Naive thymus-derived CD4-positive, alpha-beta T cell (primary cell): ENCODE measurements around the gene HSD11B2. TPM values are rescaled to one million over a fixed set of nuclear protein-coding genes. Genes with fewer than 3 reads are reported as not detected.

Source experiments
- ATAC-seq: fragments of 150-1000 bp; cut with Tn5 transposase; 2 replicates; pipeline ENCODE4 v1.10.0; 2021; ENCODE audit warnings: mild to moderate bottlenecking, moderate library complexity
- CTCF ChIA-PET: fragments of 350-600 bp; sonication (Branson Sonifier 250); formaldehyde crosslinking; loops from one replicate; lab custom pipeline; 2021; ENCODE audit warnings: antibody characterized with exemption; lab: Charles Lee
- POLR2A ChIA-PET: fragments of 350-600 bp; sonication (Branson Sonifier 250); formaldehyde crosslinking; loops from one replicate; lab custom pipeline; 2021; ENCODE audit warnings: antibody characterized with exemption, inconsistent platforms; lab: Charles Lee
- DNase-seq, 9 donors: peaks; one replicate each; pipeline versions ENCODE4 v3.0.0 to v3.0.0-alpha.2; 2020 to 2022; ENCODE audit warnings: mixed read lengths in 1 of 9
- H3K27ac ChIP-seq: one replicate; pipeline ENCODE4 v1.7.0; 2013; ENCODE audit warnings: mild to moderate bottlenecking, low read depth, low read length, moderate library complexity
- H3K27me3 ChIP-seq, 2 donors: one replicate each; pipeline ENCODE4 v1.7.0; 2013; ENCODE audit warnings: low read length in 2 of 2, mild to moderate bottlenecking in 2 of 2, moderate library complexity in 2 of 2; ENCODE audit not compliant: control insufficient read depth in 2 of 2, insufficient read depth in 2 of 2
- H3K36me3 ChIP-seq, 3 experiments: 1 replicate in 2 of 3; 2 replicates in 1 of 3; pipeline ENCODE4 v1.7.0; 2013; ENCODE audit warnings: low read length in 3 of 3, mild to moderate bottlenecking in 3 of 3, moderate library complexity in 1 of 3; ENCODE audit not compliant: insufficient read depth in 3 of 3, control insufficient read depth in 2 of 3
- H3K4me1 ChIP-seq, 2 donors: one replicate each; pipeline ENCODE4 v1.7.0; 2013; ENCODE audit warnings: low read length in 2 of 2, mild to moderate bottlenecking in 2 of 2, moderate library complexity in 1 of 2; ENCODE audit not compliant: control insufficient read depth in 2 of 2, insufficient read depth in 2 of 2
- H3K4me3 ChIP-seq: 2 replicates; pipeline ENCODE4 v1.7.0; 2013; ENCODE audit warnings: mild to moderate bottlenecking, low read length
- H3K9me3 ChIP-seq, 3 experiments: 1 replicate in 2 of 3; 2 replicates in 1 of 3; pipeline ENCODE4 v1.7.0; 2013; ENCODE audit warnings: low read length in 3 of 3; ENCODE audit not compliant: control insufficient read depth in 2 of 3
- H3K27ac Mint-ChIP-seq, 9 donors: one replicate each; pipeline ENCODE4 v1.8.0; 2020 to 2022; ENCODE audit warnings: mixed read lengths in 9 of 9, mild to moderate bottlenecking in 8 of 9, moderate library complexity in 5 of 9, inconsistent platforms in 2 of 9
- H3K27me3 Mint-ChIP-seq, 5 donors: one replicate each; pipeline ENCODE4 v1.8.0; 2021 to 2022; ENCODE audit warnings: mixed read lengths in 5 of 5, mild to moderate bottlenecking in 1 of 5
- H3K36me3 Mint-ChIP-seq, 5 donors: one replicate each; pipeline ENCODE4 v1.8.0; 2020 to 2022; ENCODE audit warnings: mixed read lengths in 5 of 5, mild to moderate bottlenecking in 3 of 5, inconsistent platforms in 1 of 5
- H3K4me1 Mint-ChIP-seq, 7 donors: one replicate each; pipeline ENCODE4 v1.8.0; 2020 to 2022; ENCODE audit warnings: mixed read lengths in 7 of 7, mild to moderate bottlenecking in 3 of 7, inconsistent platforms in 1 of 7
- H3K4me3 Mint-ChIP-seq, 10 donors: one replicate each; pipeline ENCODE4 v1.8.0; 2020 to 2022; ENCODE audit warnings: mild to moderate bottlenecking in 10 of 10, mixed read lengths in 10 of 10, moderate library complexity in 6 of 10, inconsistent platforms in 2 of 10
- H3K9me3 Mint-ChIP-seq, 11 donors: one replicate each; pipeline ENCODE4 v1.8.0; 2020 to 2022; ENCODE audit warnings: mixed read lengths in 11 of 11, mild to moderate bottlenecking in 4 of 11, inconsistent platforms in 1 of 11, moderate library complexity in 1 of 11
- intact Hi-C, 2 donors: fragments of 100-400 bp; cut with micrococcal nuclease; formaldehyde crosslinking; loops; one replicate each; pipeline ENCODE4 v1.15.1; 2023
- polyA plus RNA-seq, 2 donors: library from polyadenylated mRNA; unstranded; fragments of 300-500 nt; fragmentation: Illumina TruSeq; gene quantifications; one replicate each; pipeline ENCODE4 v1.2.3, GENCODE V29; 2021
- total RNA-seq, 6 experiments: library from RNA in 5 of 6; stranded (reverse) in 5 of 6; gene quantifications; 1 replicate in 5 of 6; 2 replicates in 1 of 6; pipeline ENCODE4 v1.2.3 and lab custom pipeline; 2021 to 2026

The HSD11B2 gene
- total and polyA plus RNA-seq, 7 experiments from 2014 or later: 0.17 TPM; not detected in 6

GRCh38 chr16:67480833-67481560 lies 50.1 kb downstream of the HSD11B2 start, which contains the start of gene ATP6V0D1:
Gene ATP6V0D1, minus strand, starts transcription at chr16:67481157. Its CDS starts 71 bp downstream, at chr16:67481086.
- peaks cover 15 to 25% of the 10 kb centered on the region in 2 donors for H3K4me1 ChIP-seq
- POLR2A ChIA-PET: interaction anchor here (0.6 to 3.0 kb wide), 18 partner anchors 9 to 604 kb away, joined by 3 to 16 read pairs (median 4); partner anchors contain the start of genes ACD, C16orf86, CARMIL2 and CTCF
- H3K27ac ChIP-seq: peak within 1 kb of the TSS; percentile 99

GRCh38 chr16:67481561-67482232 lies 50.8 kb downstream of the HSD11B2 start:
- H3K4me3 ChIP-seq: peak overlapping the region; percentile 92
- peaks cover 20 to 55% (median 35%) of the 10 kb centered on the region in 7 donors for H3K4me1 Mint-ChIP-seq
- peak overlapping the region; percentile 99 for H3K27ac ChIP-seq
- DNase-seq (peak in 6 of 9 donors; percentile 26 to 37 (median 32)), ATAC-seq (no peak)
- H3K4me1 ChIP-seq: peaks cover 15 to 25% of the 10 kb centered on the region in 2 donors
- intact Hi-C loops: loop anchor here (1.0 to 10.0 kb wide), 22 partner anchors 13 to 763 kb away; partner anchors contain the start of genes ACD (in 2 of the 2), CTCF (in 2 of the 2), GFOD2 (in 2 of the 2) and MATCAP1 (in 2 of the 2)
- H3K27me3 ChIP-seq: no peaks in the 10 kb centered on the region
- peak overlapping the region; percentile 95 to 100 (median 99) for H3K4me3 Mint-ChIP-seq
- H3K27ac Mint-ChIP-seq: peak overlapping the region; percentile 95 to 99 (median 98)
- peaks cover 0 to 23% (median 9%) of the 10 kb centered on the region in 3 experiments for H3K36me3 ChIP-seq
- H3K36me3 Mint-ChIP-seq: peaks cover 0 to 11% (median 3%) of the 10 kb centered on the region in 5 donors
- no peaks in the 10 kb centered on the region for H3K9me3 Mint-ChIP-seq
- ChIA-PET POLR2A (interaction anchor here (0.6 to 3.0 kb wide), 20 partner anchors 9 to 603 kb away, joined by 3 to 16 read pairs (median 5); partner anchors contain the start of genes ACD, C16orf86, CARMIL2 and CTCF), CTCF (interaction anchor here (0.7 to 9.7 kb wide), 13 partner anchors 8 to 186 kb away, joined by 3 to 70 read pairs (median 5); partner anchors contain the start of gene CTCF)
- no peaks in the 10 kb centered on the region for H3K27me3 Mint-ChIP-seq
- no peaks in the 10 kb centered on the region for H3K9me3 ChIP-seq

More at GRCh38 chr16:67480833-67481560, 50.1 kb downstream of the HSD11B2 start, which contains the start of gene ATP6V0D1:
- peaks cover 0 to 11% (median 3%) of the 10 kb centered on the region in 5 donors for H3K36me3 Mint-ChIP-seq
- no peaks in the 10 kb centered on the region for H3K9me3 Mint-ChIP-seq
- Histone ChIP-seq H3K4me3 (peak within 1 kb of the TSS; percentile 92), H3K36me3 (peaks cover 0 to 20% (median 9%) of the 10 kb centered on the region in 3 experiments), H3K9me3 (no peaks in the 10 kb centered on the region), H3K27me3 (no peaks in the 10 kb centered on the region)
- no peaks in the 10 kb centered on the region for H3K27me3 Mint-ChIP-seq
- CTCF ChIA-PET: interaction anchor here (0.6 to 9.7 kb wide), 13 partner anchors 9 to 187 kb away, joined by 3 to 70 read pairs (median 5); no protein-coding TSS in a partner anchor
- ATAC-seq (peak; percentile 94), DNase-seq (peak; percentile 97 to 100 (median 99))
- intact Hi-C loops: loop anchor here (1.0 to 10.0 kb wide), 22 partner anchors 13 to 764 kb away; partner anchors contain the start of genes ACD (in 2 of the 2), CTCF (in 2 of the 2), GFOD2 (in 2 of the 2) and MATCAP1 (in 2 of the 2)
- peaks cover 20 to 60% (median 37%) of the 10 kb centered on the region in 7 donors for H3K4me1 Mint-ChIP-seq
- peak within 1 kb of the TSS; percentile 95 to 99 (median 98) for H3K27ac Mint-ChIP-seq
- H3K4me3 Mint-ChIP-seq: peak within 1 kb of the TSS; percentile 95 to 100 (median 99)

GRCh38 chr16:67482233-67482924 lies 51.5 kb downstream of the HSD11B2 start:
- peak overlapping the region; percentile 92 for H3K4me3 ChIP-seq
- POLR2A ChIA-PET: interaction anchor here (0.9 to 3.0 kb wide), 13 partner anchors 8 to 602 kb away, joined by 3 to 16 read pairs (median 6); partner anchors contain the start of genes C16orf86, ENKD1 and NFATC3
- no peaks in the 10 kb centered on the region for H3K9me3 ChIP-seq
- peaks cover 0 to 11% (median 3%) of the 10 kb centered on the region in 5 donors for H3K36me3 Mint-ChIP-seq
- no peaks in the 10 kb centered on the region for H3K27me3 Mint-ChIP-seq
- CTCF ChIA-PET: interaction anchor here (1.1 to 9.7 kb wide), 7 partner anchors 11 to 185 kb away, joined by 4 to 70 read pairs (median 11); partner anchors contain the start of gene CTCF
- H3K4me1 ChIP-seq: peaks cover 15 to 25% of the 10 kb centered on the region in 2 donors
- intact Hi-C loops: loop anchor here in 1 of 2 donors (5.0 to 10.0 kb wide), 2 partner anchors 235 to 762 kb away; partner anchors contain the start of genes FHOD1, PLA2G15 and SLC9A5
- H3K27ac ChIP-seq: peak overlapping the region; percentile 99
- peaks cover 0 to 27% (median 9%) of the 10 kb centered on the region in 3 experiments for H3K36me3 ChIP-seq
- peaks cover 20 to 50% (median 33%) of the 10 kb centered on the region in 7 donors for H3K4me1 Mint-ChIP-seq
- peak overlapping the region; percentile 95 to 100 (median 99) for H3K4me3 Mint-ChIP-seq
- H3K27me3 ChIP-seq: no peaks in the 10 kb centered on the region
- no peak for DNase-seq
- no peaks in the 10 kb centered on the region for H3K9me3 Mint-ChIP-seq
- ATAC-seq: no peak
- peak overlapping the region; percentile 95 to 99 (median 98) for H3K27ac Mint-ChIP-seq

GRCh38 chr16:67483150-67483549 lies 52.2 kb downstream of the HSD11B2 start, which contains the start of gene AGRP:
Gene AGRP, minus strand, starts transcription at chr16:67483547. Its CDS starts 149 bp downstream, at chr16:67483398.
- Histone ChIP-seq H3K36me3 (peaks cover 0 to 27% (median 9%) of the 10 kb centered on the region in 3 experiments), H3K9me3 (no peaks in the 10 kb centered on the region), H3K4me3 (peak within 1 kb of the TSS; percentile 92), H3K27me3 (no peaks in the 10 kb centered on the region), H3K4me1 (peaks cover 10 to 25% of the 10 kb centered on the region in 2 donors), H3K27ac (peak within 1 kb of the TSS; percentile 99)
- ATAC-seq (no peak), DNase-seq (no peak)
- peaks cover 0 to 11% (median 3%) of the 10 kb centered on the region in 5 donors for H3K36me3 Mint-ChIP-seq
- no peaks in the 10 kb centered on the region for H3K9me3 Mint-ChIP-seq
- intact Hi-C loops: loop anchor here in 1 of 2 donors (5.0 to 10.0 kb wide), 2 partner anchors 236 to 762 kb away; partner anchors contain the start of genes FHOD1, PLA2G15 and SLC9A5
- ChIA-PET CTCF (interaction anchor here (1.1 to 9.7 kb wide), 4 partner anchors 11 to 79 kb away, joined by 4 to 70 read pairs (median 20); partner anchors contain the start of gene CTCF), POLR2A (interaction anchor here (0.9 to 3.0 kb wide), 7 partner anchors 10 to 602 kb away, joined by 3 to 16 read pairs (median 5); partner anchors contain the start of gene NFATC3)
- peak within 1 kb of the TSS; percentile 95 to 100 (median 99) for H3K4me3 Mint-ChIP-seq
- peaks cover 17 to 47% (median 32%) of the 10 kb centered on the region in 7 donors for H3K4me1 Mint-ChIP-seq
- no peaks in the 10 kb centered on the region for H3K27me3 Mint-ChIP-seq
- H3K27ac Mint-ChIP-seq: peak within 1 kb of the TSS; percentile 95 to 99 (median 98)
